MM.1S (cell line): ENCODE data around the gene TIMM23.
A peak's percentile ranks its signal among the peaks of the same experiment; 100 is the strongest.

ENCODE experiments used
- DNase-seq: peaks from one replicate; pipeline ENCODE4 v3.0.0-alpha.2; 2015
- H2AFZ ChIP-seq: fragments of 300-600 bp; sonication (generic); 2 replicates; pipeline ENCODE4 v1.6.0; 2016; ENCODE audit warnings: antibody characterized with exemption, low read length
- H3F3A ChIP-seq: fragments of 300-600 bp; sonication (generic); 2 replicates; pipeline ENCODE4 v1.6.1; 2016; ENCODE audit warnings: mild to moderate bottlenecking, antibody characterized with exemption, low read length, moderate library complexity, mixed read lengths; ENCODE audit not compliant: insufficient read depth
- H3K27ac ChIP-seq: fragments of 300-600 bp; sonication (generic); 2 replicates; pipeline ENCODE4 v1.5.1; 2016; ENCODE audit warnings: mild to moderate bottlenecking, low read length
- H3K27me3 ChIP-seq: fragments of 300-600 bp; sonication (generic); replicated peaks from 2 replicates; pipeline ENCODE4 v1.6.0; 2016; ENCODE audit warnings: low read length; ENCODE audit not compliant: insufficient read depth
- H3K36me3 ChIP-seq: fragments of 300-600 bp; sonication (generic); replicated peaks from 2 replicates; pipeline ENCODE4 v1.6.1; 2016; ENCODE audit warnings: mild to moderate bottlenecking, low read length, mixed read lengths; ENCODE audit not compliant: insufficient read depth
- H3K4me1 ChIP-seq: fragments of 300-600 bp; sonication (generic); 2 replicates; pipeline ENCODE4 v1.6.1; 2016; ENCODE audit warnings: low read length, mixed read lengths
- H3K4me2 ChIP-seq: fragments of 300-600 bp; sonication (generic); 2 replicates; pipeline ENCODE4 v1.6.0; 2016; ENCODE audit warnings: low read depth, low read length
- H3K4me3 ChIP-seq: fragments of 300-600 bp; sonication (generic); 2 replicates; pipeline ENCODE4 v1.5.1; 2016; ENCODE audit warnings: low read length, mixed read lengths
- H3K79me2 ChIP-seq: fragments of 300-600 bp; sonication (generic); 2 replicates; pipeline ENCODE4 v1.6.1; 2016; ENCODE audit warnings: mixed run types, low read length, mixed read lengths
- H3K9ac ChIP-seq: fragments of 300-600 bp; sonication (generic); 2 replicates; pipeline ENCODE4 v1.6.1; 2016; ENCODE audit warnings: low read length, mixed read lengths
- H3K9me2 ChIP-seq: fragments of 300-600 bp; sonication (generic); replicated peaks from 2 replicates; pipeline ENCODE4 v1.6.1; 2016; ENCODE audit warnings: mild to moderate bottlenecking, low read length, mixed read lengths; ENCODE audit not compliant: insufficient read depth
- H3K9me3 ChIP-seq: fragments of 300-600 bp; sonication (generic); replicated peaks from 2 replicates; pipeline ENCODE4 v1.6.1; 2016; ENCODE audit warnings: mild to moderate bottlenecking, low read length, mixed read lengths; ENCODE audit not compliant: insufficient read depth
- H4K20me1 ChIP-seq: fragments of 300-600 bp; sonication (generic); 2 replicates; pipeline ENCODE4 v1.6.1; 2016; ENCODE audit warnings: mild to moderate bottlenecking, low read length, moderate library complexity, mixed read lengths; ENCODE audit not compliant: insufficient read depth
- CTCF ChIP-seq: fragments of 300-600 bp; sonication (generic); IDR thresholded peaks from 2 replicates; pipeline ENCODE4 v1.5.1; 2016; ENCODE audit warnings: antibody characterized with exemption, low read length, mixed read lengths
- EZH2 ChIP-seq: fragments of 300-600 bp; sonication (generic); optimal IDR thresholded peaks from 2 replicates; pipeline ENCODE3; 2017; ENCODE audit warnings: low read depth, mild to moderate bottlenecking, antibody characterized with exemption, low read length, mixed read lengths
- EZH2phosphoT487 ChIP-seq: fragments of 300-600 bp; sonication (generic); IDR thresholded peaks from 2 replicates; pipeline ENCODE4 v1.6.1; 2018; ENCODE audit warnings: antibody characterized with exemption, low read length

The TIMM23 gene

GRCh38 chr10:46033602-46034011 is 61.3 kb downstream of the TIMM23 start:
- Histone ChIP-seq H3K9me3 (no peaks in the 10 kb centered on the region), H3F3A (no peaks in the 10 kb centered on the region), H3K9ac (no peak overlapping the region), H2AFZ (peak overlapping the region; percentile 20), H3K4me1 (peaks cover 5% of the 10 kb centered on the region), H3K27ac (no peak overlapping the region), H3K27me3 (no peaks in the 10 kb centered on the region), H3K79me2 (peaks cover 18% of the 10 kb centered on the region), H3K4me2 (no peak overlapping the region), H3K4me3 (no peak overlapping the region), H3K36me3 (no peaks in the 10 kb centered on the region), H3K9me2 (no peaks in the 10 kb centered on the region), H4K20me1 (peaks cover 9% of the 10 kb centered on the region; the same call in 1 of the 2 replicates)
- no peak for TF ChIP-seq EZH2phosphoT487
- no peak for TF ChIP-seq EZH2
- TF ChIP-seq CTCF = no peak
- DNase-seq = no peak

- Histone ChIP-seq H3K9me2 (no peaks in the 10 kb centered on the region), H3F3A (no peaks in the 10 kb centered on the region), H3K9ac (no peak overlapping the region), H3K36me3 (no peaks in the 10 kb centered on the region), H3K4me2 (no peak overlapping the region), H2AFZ (no peak overlapping the region), H3K27me3 (no peaks in the 10 kb centered on the region), H3K9me3 (no peaks in the 10 kb centered on the region), H3K27ac (no peak overlapping the region), H3K79me2 (no peaks in the 10 kb centered on the region), H3K4me3 (no peak overlapping the region), H3K4me1 (no peaks in the 10 kb centered on the region), H4K20me1 (no peaks in the 10 kb centered on the region)
- DNase-seq = no peak
- TF ChIP-seq EZH2 = no peak
- no peak for TF ChIP-seq CTCF
- TF ChIP-seq EZH2phosphoT487 = no peak
These were observed 63.9 kb downstream of the TIMM23 start for GRCh38 chr10:46035923-46036849.

GRCh38 chr10:46037107-46037825 is 65.0 kb downstream of the TIMM23 start:
- H4K20me1 ChIP-seq = no peaks in the 10 kb centered on the region
- H3F3A ChIP-seq = no peaks in the 10 kb centered on the region
- no peak overlapping the region for H3K9ac ChIP-seq
- no peak overlapping the region for H3K4me2 ChIP-seq
- H2AFZ ChIP-seq = no peak overlapping the region
- no peak for TF ChIP-seq CTCF
- no peak for TF ChIP-seq EZH2phosphoT487
- TF ChIP-seq EZH2 = no peak
- no peak for DNase-seq
- no peaks in the 10 kb centered on the region for H3K9me2 ChIP-seq
- no peaks in the 10 kb centered on the region for H3K79me2 ChIP-seq
- no peaks in the 10 kb centered on the region for H3K27me3 ChIP-seq
- no peaks in the 10 kb centered on the region for H3K9me3 ChIP-seq
- H3K27ac ChIP-seq = no peak overlapping the region
- H3K4me1 ChIP-seq = no peaks in the 10 kb centered on the region
- no peak overlapping the region for H3K4me3 ChIP-seq
- H3K36me3 ChIP-seq = no peaks in the 10 kb centered on the region
